H1 (cell line): ENCODE data around the gene UNC93A. TPM values are rescaled to one million over a fixed set of nuclear protein-coding genes. Genes with fewer than 3 reads are reported as not detected.
"Not testable (repeated sequence)": the region's sequence is repeated elsewhere in the genome, so short reads cannot be mapped to it uniquely, and the experiment has no call there.

Experiments used
- CTCF ChIA-PET: fragments of 300-600 bp; sonication (Branson Sonifier 250); formaldehyde crosslinking; loops from one replicate; lab custom pipeline; 2021; ENCODE audit not compliant: partially characterized antibody; lab: Charles Lee
- POLR2A ChIA-PET: fragments of 300-600 bp; sonication (Branson Sonifier 250); formaldehyde crosslinking; loops from one replicate; lab custom pipeline; 2021; ENCODE audit warnings: inconsistent platforms; ENCODE audit not compliant: partially characterized antibody; lab: Charles Lee
- DNase-seq, 2 experiments: peaks; one replicate each; pipeline versions ENCODE4 v3.0.0 to v3.0.0-alpha.2; 2010 to 2022; ENCODE audit warnings: low spot score in 2 of 2, low read depth in 1 of 2, mixed read lengths in 1 of 2
- FAIRE-seq: peaks from 2 replicates; lab custom pipeline; 2011; peaks lifted over from hg19 to GRCh38; lab: Jason Lieb, UNC
- H2AFZ ChIP-seq: 2 replicates; pipeline ENCODE4 v1.8.1; 2012; ENCODE audit warnings: low read length, inconsistent platforms
- H2AK5ac ChIP-seq: 2 replicates; pipeline ENCODE4 v1.6.1; 2013; ENCODE audit warnings: low read depth, low read length
- H2BK120ac ChIP-seq: replicated peaks from 2 replicates; pipeline ENCODE3; 2013; ENCODE audit warnings: low read depth, low read length, inconsistent platforms
- H2BK12ac ChIP-seq: 2 replicates; pipeline ENCODE4 v1.6.1; 2013; ENCODE audit warnings: low read depth, low read length
- H2BK15ac ChIP-seq: 2 replicates; pipeline ENCODE4 v1.6.1; 2013; ENCODE audit warnings: low read length
- H2BK20ac ChIP-seq: 2 replicates; pipeline ENCODE4 v1.6.1; 2013; ENCODE audit warnings: low read length
- H2BK5ac ChIP-seq: 2 replicates; pipeline ENCODE4 v1.6.1; 2013; ENCODE audit warnings: low read depth, low read length
- H3K14ac ChIP-seq: 2 replicates; pipeline ENCODE4 v1.6.1; 2013; ENCODE audit warnings: inconsistent platforms; ENCODE audit not compliant: insufficient read length
- H3K18ac ChIP-seq: 2 replicates; pipeline ENCODE4 v1.6.1; 2013; ENCODE audit warnings: low read length; ENCODE audit errors: extremely low read depth
- H3K23ac ChIP-seq: 2 replicates; pipeline ENCODE4 v1.6.1; 2013; ENCODE audit warnings: inconsistent platforms; ENCODE audit not compliant: insufficient read length
- H3K23me2 ChIP-seq: 2 replicates; pipeline ENCODE4 v1.6.1; 2013; ENCODE audit warnings: low read depth, low read length
- H3K27ac ChIP-seq: 2 replicates; pipeline ENCODE4 v1.6.1; 2011; ENCODE audit warnings: low read depth, low read length, inconsistent platforms
- H3K27me3 ChIP-seq, 4 experiments: replicated peaks in 1 of 4; 1 replicate in 1 of 4; 2 replicates in 3 of 4; pipeline versions ENCODE4 v1.6.1 to v1.8.1; 2011 to 2013; ENCODE audit warnings: low read length in 3 of 4, mild to moderate bottlenecking in 3 of 4, inconsistent platforms in 2 of 4, mixed read lengths in 2 of 4, moderate library complexity in 1 of 4; ENCODE audit not compliant: control insufficient read depth in 3 of 4, insufficient read depth in 3 of 4; ENCODE audit errors: extremely low read depth in 1 of 4
- H3K36me3 ChIP-seq, 4 experiments: 2 replicates each; pipeline versions ENCODE4 v1.6.1 to v1.8.1; 2011 to 2013; ENCODE audit warnings: mild to moderate bottlenecking in 4 of 4, low read length in 3 of 4, moderate library complexity in 2 of 4, control low read depth in 1 of 4, inconsistent platforms in 1 of 4; ENCODE audit not compliant: insufficient read depth in 4 of 4, control insufficient read depth in 2 of 4
- H3K4ac ChIP-seq: replicated peaks from 2 replicates; pipeline ENCODE3; 2013; ENCODE audit warnings: low read length, low read depth, mixed read lengths, inconsistent platforms; ENCODE audit not compliant: insufficient read length
- H3K4me1 ChIP-seq, 4 experiments: replicated peaks in 1 of 4; 1 replicate in 1 of 4; 2 replicates in 3 of 4; pipeline versions ENCODE4 v1.6.1 to v1.8.1; 2011 to 2013; ENCODE audit warnings: low read length in 3 of 4, inconsistent platforms in 2 of 4, mixed read lengths in 1 of 4; ENCODE audit not compliant: insufficient read depth in 4 of 4, control insufficient read depth in 3 of 4
- H3K4me2 ChIP-seq, 2 experiments: 2 replicates each; pipeline versions ENCODE4 v1.6.1 to v1.8.1; 2011 to 2013; ENCODE audit warnings: low read depth in 2 of 2, low read length in 2 of 2, control low read depth in 1 of 2, inconsistent platforms in 1 of 2, mild to moderate bottlenecking in 1 of 2; ENCODE audit not compliant: insufficient read depth in 1 of 2
- H3K4me3 ChIP-seq, 4 experiments: fragments of 200-600, 300-600 bp in 1 of 4; sonication (generic), shearing (Covaris generic), sonication (Bioruptor Twin) in 1 of 4; 2 replicates each; pipeline versions ENCODE4 v1.5.1 to v1.8.1; 2011 to 2016; ENCODE audit warnings: low read length in 4 of 4, low read depth in 3 of 4, control low read depth in 2 of 4, inconsistent platforms in 2 of 4, mild to moderate bottlenecking in 2 of 4, mixed read lengths in 1 of 4, moderate library complexity in 1 of 4; ENCODE audit not compliant: insufficient read depth in 2 of 4; ENCODE audit errors: extremely low read depth in 1 of 4
- H3K56ac ChIP-seq: replicated peaks from 2 replicates; pipeline ENCODE3; 2013; ENCODE audit warnings: low read depth, mild to moderate bottlenecking, mixed read lengths, low read length, inconsistent platforms; ENCODE audit not compliant: insufficient read length
- H3K79me1 ChIP-seq: 2 replicates; pipeline ENCODE4 v1.6.1; 2013; ENCODE audit warnings: low read depth, low read length, control low read depth
- H3K79me2 ChIP-seq, 2 experiments: 2 replicates each; pipeline versions ENCODE4 v1.6.1 to v1.8.1; 2012 to 2013; ENCODE audit warnings: low read length in 2 of 2, mild to moderate bottlenecking in 2 of 2, inconsistent platforms in 1 of 2; ENCODE audit not compliant: insufficient read depth in 2 of 2, control insufficient read depth in 1 of 2
- H3K9ac ChIP-seq, 4 experiments: replicated peaks in 1 of 4; 1 replicate in 1 of 4; 2 replicates in 3 of 4; pipeline versions ENCODE4 v1.6.1 to v1.8.1; 2011 to 2013; ENCODE audit warnings: low read depth in 3 of 4, low read length in 3 of 4, control low read depth in 2 of 4, mild to moderate bottlenecking in 2 of 4, moderate library complexity in 2 of 4, inconsistent platforms in 1 of 4; ENCODE audit errors: extremely low read depth in 1 of 4
- H3K9me3 ChIP-seq, 2 experiments: 2 replicates each; pipeline versions ENCODE4 v1.6.1 to v1.8.1; 2012 to 2013; ENCODE audit warnings: mild to moderate bottlenecking in 2 of 2, moderate library complexity in 2 of 2, control low read depth in 1 of 2, inconsistent platforms in 1 of 2, low read depth in 1 of 2, low read length in 1 of 2, mixed read lengths in 1 of 2; ENCODE audit not compliant: insufficient read depth in 2 of 2
- H4K20me1 ChIP-seq, 2 experiments: replicated peaks in 1 of 2; 2 replicates each; pipeline versions ENCODE3 to v1.8.1; 2011 to 2013; ENCODE audit warnings: inconsistent platforms in 2 of 2, low read length in 2 of 2, mild to moderate bottlenecking in 1 of 2; ENCODE audit not compliant: insufficient read depth in 2 of 2, control insufficient read depth in 1 of 2
- H4K5ac ChIP-seq: 2 replicates; pipeline ENCODE4 v1.6.1; 2013; ENCODE audit warnings: low read length, low read depth, mixed read lengths, inconsistent platforms; ENCODE audit not compliant: insufficient read length
- H4K8ac ChIP-seq: 2 replicates; pipeline ENCODE4 v1.8.0; 2013; ENCODE audit warnings: mild to moderate bottlenecking, moderate library complexity, low read length, inconsistent platforms; ENCODE audit not compliant: insufficient read depth; ENCODE audit errors: extremely low read depth
- H4K91ac ChIP-seq: replicated peaks from 2 replicates; pipeline ENCODE3; 2013; ENCODE audit warnings: low read length, mixed read lengths, inconsistent platforms; ENCODE audit not compliant: insufficient read length
- WGBS, 2 experiments: shearing (Covaris generic) in 1 of 2; methylation state at CpG; one replicate each; pipeline versions ENCODE4 v1.1.6 to v1.1.7; 2013 to 2015; ENCODE audit warnings: low lambda C conversion rate in 2 of 2, mixed read lengths in 2 of 2, inconsistent platforms in 1 of 2, low coverage in 1 of 2, missing lambda C conversion rate in 1 of 2; ENCODE audit not compliant: insufficient replicate concordance in 2 of 2, insufficient coverage in 1 of 2, insufficient read length in 1 of 2; ENCODE audit errors: extremely low coverage in 1 of 2, missing lambda C conversion rate in 1 of 2; 5-methylcytosine and 5-hydroxymethylcytosine counted together
- polyA plus RNA-seq, 7 experiments: library from polyadenylated mRNA; depleted of rRNA in 3 of 7; stranded (reverse) in 5 of 7; unstranded in 2 of 7; fragments of >200 nt in 5 of 7; fragments of 200-250 nt in 2 of 7; gene quantifications; 1 replicate in 5 of 7; 2 replicates in 1 of 7; 4 replicates in 1 of 7; pipeline versions ENCODE4 v1.2.1 to v1.2.3, GENCODE V29; 2011 to 2013; ENCODE audit warnings: missing spikeins in 2 of 7, mixed read lengths in 2 of 7
- total RNA-seq: library from RNA; stranded (reverse); fragmentation: NEBNext Ultra II Directional; extraction: Animal tissue kit (Norgen Biotek cat#: 25700); gene quantifications from 2 replicates; pipeline ENCODE4 v1.2.1, GENCODE V29; 2021

The UNC93A gene
- total and polyA plus RNA-seq, 2 of the 8 experiments (the other 6 are each of a cell fraction or from before 2014, with no cell fraction given), result 0.39 TPM; not detected in 1

- H2AFZ ChIP-seq, H3K79me1 ChIP-seq, H3K4me1 ChIP-seq, H3K36me3 ChIP-seq, H2BK5ac ChIP-seq, H4K8ac ChIP-seq, H3K79me2 ChIP-seq, H3K23me2 ChIP-seq, POLR2A ChIA-PET, H2BK15ac ChIP-seq, H3K56ac ChIP-seq, H3K4me3 ChIP-seq, H3K18ac ChIP-seq, H3K4me2 ChIP-seq, H4K5ac ChIP-seq, H3K9me3 ChIP-seq, H3K27me3 ChIP-seq, H3K4ac ChIP-seq, H2BK120ac ChIP-seq, H3K9ac ChIP-seq, H3K14ac ChIP-seq, H3K27ac ChIP-seq, H2BK20ac ChIP-seq, H2BK12ac ChIP-seq, H3K23ac ChIP-seq, H4K20me1 ChIP-seq, H4K91ac ChIP-seq, H2AK5ac ChIP-seq: not testable (repeated sequence)
- DNase-seq (peak in 1 of 2 experiments; percentile 40), FAIRE-seq (peak; percentile 42)
- WGBS, 2 experiments, result 93% methylated on average over 9 of the region's 24 CpGs; no CpG with 5 or more reads in 1 of the 2 experiments
- CTCF ChIA-PET, result interaction anchor here (1.0 to 2.1 kb wide), 4 partner anchors 11 to 44 kb away, joined by 3 to 7 read pairs (median 4); no protein-coding TSS in a partner anchor
These were observed 24.9 kb upstream of the UNC93A start for GRCh38 chr6:167266057-167266829.
